GM13976 (cell line): ENCODE data around the gene UNC13C.
A peak's percentile ranks its signal among the peaks of the same experiment; 100 is the strongest.

Experiments used
- DNase-seq: peaks from one replicate; pipeline ENCODE4 v3.0.0; 2012; ENCODE audit warnings: low spot score
- in situ Hi-C: fragments of 300-500 bp; cut with MboI; formaldehyde crosslinking; loops from one replicate; pipeline ENCODE4 v1.12.0; 2022; ENCODE audit warnings: low sequenced_read_pairs, mixed read lengths, inconsistent platforms; ENCODE audit not compliant: unreplicated experiment
- TF ChIP-seq, protein P1 (sequence below): IDR thresholded peaks from 2 replicates; pipeline ENCODE4 v1.5.1; 2012; ENCODE audit warnings: borderline replicate concordance, mild to moderate bottlenecking; ENCODE audit not compliant: insufficient read depth; ENCODE audit errors: extremely low read depth, missing control alignments, control extremely low read depth

UNC13C gene

DNA sequence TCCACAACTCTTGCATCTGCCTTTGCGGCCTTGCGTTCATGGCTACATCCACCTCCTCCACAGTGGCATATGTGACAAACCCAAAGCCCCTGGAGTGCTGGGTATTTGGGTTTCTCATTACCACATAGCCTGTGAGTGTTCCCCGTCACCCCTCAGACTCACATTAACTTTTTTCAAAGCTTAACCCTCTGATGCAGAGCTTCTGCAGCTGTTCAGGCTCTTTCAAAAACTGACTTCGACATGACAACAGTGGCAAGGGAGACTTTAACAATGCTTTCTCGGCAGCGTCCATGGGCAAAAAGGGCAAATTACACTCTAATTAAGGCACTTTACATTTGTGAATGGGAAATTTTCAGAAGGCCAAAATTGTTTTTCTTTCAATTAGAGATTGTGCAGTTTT lies 343.2 kb downstream of the UNC13C start:
- in situ Hi-C loops: no loop called here
- DNase-seq: no peak
- TF ChIP-seq, protein P1, sequence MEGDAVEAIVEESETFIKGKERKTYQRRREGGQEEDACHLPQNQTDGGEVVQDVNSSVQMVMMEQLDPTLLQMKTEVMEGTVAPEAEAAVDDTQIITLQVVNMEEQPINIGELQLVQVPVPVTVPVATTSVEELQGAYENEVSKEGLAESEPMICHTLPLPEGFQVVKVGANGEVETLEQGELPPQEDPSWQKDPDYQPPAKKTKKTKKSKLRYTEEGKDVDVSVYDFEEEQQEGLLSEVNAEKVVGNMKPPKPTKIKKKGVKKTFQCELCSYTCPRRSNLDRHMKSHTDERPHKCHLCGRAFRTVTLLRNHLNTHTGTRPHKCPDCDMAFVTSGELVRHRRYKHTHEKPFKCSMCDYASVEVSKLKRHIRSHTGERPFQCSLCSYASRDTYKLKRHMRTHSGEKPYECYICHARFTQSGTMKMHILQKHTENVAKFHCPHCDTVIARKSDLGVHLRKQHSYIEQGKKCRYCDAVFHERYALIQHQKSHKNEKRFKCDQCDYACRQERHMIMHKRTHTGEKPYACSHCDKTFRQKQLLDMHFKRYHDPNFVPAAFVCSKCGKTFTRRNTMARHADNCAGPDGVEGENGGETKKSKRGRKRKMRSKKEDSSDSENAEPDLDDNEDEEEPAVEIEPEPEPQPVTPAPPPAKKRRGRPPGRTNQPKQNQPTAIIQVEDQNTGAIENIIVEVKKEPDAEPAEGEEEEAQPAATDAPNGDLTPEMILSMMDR: no peak

DNA sequence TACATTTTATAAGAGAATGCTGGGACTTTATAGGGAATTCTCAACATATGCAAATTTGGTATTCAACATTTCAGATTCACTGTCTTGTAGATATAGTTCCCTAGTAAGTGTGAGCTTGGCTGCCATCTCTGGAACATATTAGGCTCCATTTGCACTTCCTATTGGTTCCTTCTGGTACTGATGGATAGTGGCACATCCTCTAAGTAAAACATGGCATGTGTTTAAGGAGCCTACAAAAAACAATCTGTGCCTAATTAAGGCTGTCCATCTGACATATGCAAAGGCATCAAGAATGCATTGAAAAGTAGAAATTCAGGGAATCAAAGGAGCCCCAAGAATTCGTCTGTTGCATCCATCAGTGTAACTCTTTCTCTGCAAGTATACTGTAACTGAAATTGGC lies 344.1 kb downstream of the UNC13C start:
- DNase-seq: no peak
- TF ChIP-seq, protein P1: no peak
- in situ Hi-C loops: no loop called here

DNA sequence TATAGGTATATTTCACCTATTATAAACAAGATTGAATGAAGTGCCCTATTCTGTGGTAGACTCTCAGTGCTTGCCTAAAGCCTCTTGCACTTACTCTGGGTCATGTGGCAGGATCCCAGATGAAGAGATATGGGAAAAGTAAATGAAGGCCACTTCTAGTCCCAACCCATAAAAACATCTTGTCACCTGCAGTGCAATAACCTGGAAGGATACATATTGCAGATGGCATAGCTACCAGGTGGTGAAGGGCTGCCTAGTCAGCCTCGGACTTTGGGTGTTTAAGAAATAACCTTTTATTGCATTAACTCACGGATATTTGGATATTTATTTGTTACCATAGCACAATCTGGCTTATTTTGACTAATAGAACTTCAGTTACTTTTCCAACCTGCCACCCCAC lies 367.1 kb downstream of the UNC13C start:
- TF ChIP-seq, protein P1: no peak
- in situ Hi-C loops: no loop called here
- DNase-seq: no peak

DNA sequence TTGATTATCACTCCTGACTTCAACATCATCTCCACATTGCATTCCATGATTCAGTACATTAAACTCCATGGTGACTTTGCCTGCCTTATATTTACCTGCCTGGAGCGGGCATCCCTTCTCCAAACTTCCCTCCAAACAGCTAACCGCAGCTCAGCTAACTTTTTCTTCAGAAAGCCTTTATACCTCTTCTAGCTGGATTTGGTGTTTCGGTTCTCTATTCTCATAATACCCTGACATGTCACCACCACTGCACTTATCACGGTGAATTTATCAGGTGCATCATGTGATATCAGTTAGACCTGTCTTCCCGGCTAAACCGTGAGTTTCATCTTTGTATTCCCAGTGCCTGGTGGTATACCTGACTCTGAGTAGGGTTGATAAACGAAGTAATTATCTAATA lies 367.6 kb downstream of the UNC13C start:
- no peak for DNase-seq
- in situ Hi-C loops: no loop called here
- TF ChIP-seq, protein P1: no peak

DNA sequence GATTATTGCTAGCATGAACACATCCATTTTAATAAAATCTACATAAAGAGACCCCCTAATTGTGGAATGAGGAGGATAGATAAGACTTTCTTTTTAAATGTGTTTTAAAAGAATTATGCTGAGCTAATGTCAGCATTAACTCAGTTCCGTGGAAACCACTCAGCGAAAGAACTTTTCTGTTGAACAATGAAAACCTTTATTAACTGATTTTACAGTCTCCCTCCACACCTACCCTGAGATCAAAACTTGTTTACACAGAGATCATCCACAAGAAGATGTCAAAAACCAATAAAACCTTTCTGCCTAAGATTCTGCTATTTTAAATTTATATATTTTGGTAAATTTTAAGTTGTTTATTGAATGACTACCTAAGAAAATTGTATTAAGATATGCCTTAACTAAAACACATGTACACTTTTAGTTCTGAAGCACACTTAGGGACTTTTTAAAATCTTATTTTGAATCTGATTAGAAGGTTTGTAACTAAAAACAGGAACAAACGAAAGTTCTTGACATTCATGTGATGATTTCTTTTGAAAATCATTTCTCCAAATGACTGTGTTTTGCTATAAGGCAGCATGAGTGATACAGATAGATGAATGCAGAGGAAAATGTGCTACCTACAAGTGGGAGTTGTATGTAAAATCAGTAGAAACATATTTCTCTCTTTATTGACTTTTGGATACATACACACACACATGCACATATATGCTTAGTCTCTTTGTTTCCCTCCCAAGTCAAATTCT lies 369.0 kb downstream of the UNC13C start:
- TF ChIP-seq, protein P1: no peak
- in situ Hi-C loops: no loop called here
- peak; percentile 9 for DNase-seq

DNA sequence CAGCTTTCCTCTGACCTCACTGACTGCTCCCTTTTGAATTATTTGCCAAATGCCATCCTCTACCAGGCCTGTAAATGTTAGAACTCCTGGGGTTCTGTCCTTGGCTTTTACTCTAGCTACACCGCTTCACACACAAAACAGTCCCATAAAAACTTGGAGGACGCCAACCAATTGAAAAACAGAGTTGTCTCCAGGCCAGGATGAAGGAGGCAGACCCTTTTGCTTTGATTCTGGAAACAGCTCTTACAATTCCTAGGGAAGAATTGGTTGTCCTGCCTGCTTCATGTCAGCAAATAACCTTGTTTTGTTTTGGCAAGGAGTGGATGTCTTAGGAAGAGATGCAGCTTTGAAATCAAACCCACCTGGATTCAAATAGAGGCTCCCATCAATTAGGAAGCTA lies 375.5 kb downstream of the UNC13C start:
- in situ Hi-C loops: no loop called here
- DNase-seq: no peak
- TF ChIP-seq, protein P1: no peak
